ENCODE results near the gene C22orf23.
"Not testable (repeated sequence)": the region's sequence is repeated elsewhere in the genome, so short reads cannot be mapped to it uniquely, and the experiment has no call there.

Gene C22orf23

DNA sequence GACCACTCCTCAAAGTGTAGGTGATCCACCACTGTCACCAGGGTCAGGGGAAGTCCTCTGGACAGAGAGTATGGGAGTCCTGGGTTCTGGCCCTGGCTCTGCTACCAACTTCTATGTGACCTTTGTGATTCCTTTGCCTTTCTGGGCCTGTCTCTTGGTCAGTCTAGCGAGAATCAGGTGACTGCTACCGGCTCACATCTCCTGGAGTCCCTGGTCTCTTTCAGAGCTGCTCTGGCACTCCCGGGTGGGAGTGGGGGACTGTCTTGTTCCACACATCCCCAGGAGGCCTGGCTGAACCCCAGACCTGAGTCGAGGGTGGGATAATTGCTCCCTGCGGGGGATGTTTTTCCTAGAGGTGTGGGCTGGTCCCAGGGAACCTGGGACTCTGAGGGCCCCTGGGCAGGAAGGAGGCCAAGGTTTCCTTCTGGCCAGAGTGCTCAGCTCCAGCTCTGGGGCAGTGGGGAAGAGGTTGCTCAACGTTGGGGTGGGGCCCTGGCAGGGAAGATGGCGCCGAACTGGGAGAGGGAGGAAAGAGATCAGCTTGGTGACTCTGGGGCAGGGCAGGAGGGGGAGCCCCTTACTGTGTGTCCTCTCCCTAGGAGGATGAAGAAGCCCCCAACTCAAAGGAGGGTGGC lies 28.9 kb upstream of the C22orf23 start:
- DNase-seq (ENCODE audit: low read depth) = no peak

DNA sequence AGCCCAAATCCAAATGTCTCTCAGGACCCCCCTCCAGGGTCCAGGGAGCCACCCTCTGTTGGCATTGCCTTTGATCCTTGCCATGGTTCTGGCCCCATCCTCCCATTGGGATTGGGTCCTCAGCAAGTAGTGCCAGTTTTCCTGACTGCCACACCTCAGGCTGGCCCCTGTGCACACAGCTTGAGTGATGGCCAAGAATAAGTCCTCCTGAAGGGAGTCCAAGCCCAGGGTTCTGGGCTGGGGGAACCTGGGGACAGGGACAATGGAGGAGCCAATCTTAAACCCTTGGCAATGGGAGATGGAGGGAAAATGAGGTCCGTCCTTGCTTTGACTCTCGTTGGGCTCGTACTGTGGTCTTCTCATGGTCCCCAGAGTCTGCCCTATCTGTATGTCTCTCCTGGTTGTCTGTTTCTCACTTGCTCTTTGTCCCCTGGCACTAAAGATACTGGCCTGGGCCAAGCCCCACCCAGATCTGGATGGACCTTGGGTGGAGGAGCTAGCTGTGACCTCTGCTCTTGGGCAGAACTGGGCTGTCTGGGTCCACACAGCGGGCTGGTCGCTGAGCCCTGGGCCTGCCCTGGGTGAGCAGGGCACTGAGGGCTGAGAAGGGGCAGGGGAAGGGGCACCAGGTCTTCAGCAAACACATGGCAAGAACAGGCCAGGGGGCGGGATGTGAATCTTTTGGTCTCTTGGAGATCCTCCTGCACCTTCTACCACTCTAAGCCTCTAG lies 28.0 kb upstream of the C22orf23 start:
- DNase-seq (ENCODE audit: low read depth) = no peak

DNA sequence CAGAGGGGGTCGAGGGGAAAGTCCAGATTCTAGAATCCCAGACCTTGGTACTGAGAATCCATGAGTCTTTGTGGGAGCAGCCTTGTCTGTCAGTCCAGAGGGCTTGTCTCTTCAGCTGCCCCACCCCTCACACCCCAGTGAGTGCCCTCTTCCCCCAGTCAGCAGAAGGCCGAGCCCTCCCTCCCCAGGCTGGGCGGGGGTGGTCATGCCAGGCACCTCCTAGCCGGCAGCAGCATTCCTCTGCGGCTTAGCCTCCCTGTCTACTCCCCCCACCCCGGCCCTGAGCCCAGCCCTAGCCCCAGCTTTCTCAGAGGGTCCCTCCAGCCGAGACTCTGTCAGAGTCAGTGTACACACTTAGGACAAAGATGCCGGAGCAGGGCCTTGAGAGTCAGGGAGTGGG lies 26.4 kb upstream of the C22orf23 start:
- no peak for DNase-seq (ENCODE audit: low read depth)

DNA sequence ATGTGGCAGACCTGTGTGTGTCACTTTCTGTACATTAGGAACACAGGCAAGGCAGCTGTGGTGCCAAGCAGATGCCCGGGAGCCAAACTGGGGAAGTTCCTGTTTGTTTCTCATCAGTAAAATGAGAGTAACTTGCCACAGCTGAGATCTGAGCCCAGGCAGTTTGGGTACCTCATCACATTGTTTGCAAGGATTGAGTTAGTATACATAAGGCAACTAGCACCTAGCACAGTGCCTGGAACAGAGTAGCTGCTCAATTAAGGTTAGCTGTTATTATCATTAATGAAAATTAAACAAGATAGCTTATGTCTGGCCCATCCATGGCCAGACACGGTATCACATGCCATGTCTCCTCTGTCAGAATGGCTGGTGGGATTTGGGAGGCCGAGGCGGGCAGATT lies 23.1 kb upstream of the C22orf23 start:
- DNase-seq (ENCODE audit: low read depth) = no peak

DNA sequence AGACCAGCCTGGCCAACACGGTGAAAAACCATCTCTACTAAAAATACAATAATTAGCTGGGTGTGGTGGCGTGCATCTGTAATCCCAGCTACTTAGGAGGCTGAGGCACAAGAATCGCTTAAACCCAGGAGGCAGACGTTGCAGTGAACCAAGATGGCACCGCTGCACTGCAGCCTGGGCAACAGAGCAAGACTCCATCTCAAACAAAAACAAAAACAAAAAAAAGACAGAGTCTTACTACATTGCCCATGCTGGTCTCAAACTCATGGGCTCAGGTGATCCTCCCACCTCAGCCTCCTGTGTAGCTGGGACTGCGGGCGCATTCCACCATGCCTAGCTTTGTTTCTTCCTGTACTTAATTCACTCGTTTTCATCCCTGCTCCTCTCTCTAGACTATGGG lies 22.6 kb upstream of the C22orf23 start:
- DNase-seq (ENCODE audit: low read depth) = not testable (repeated sequence)

DNA sequence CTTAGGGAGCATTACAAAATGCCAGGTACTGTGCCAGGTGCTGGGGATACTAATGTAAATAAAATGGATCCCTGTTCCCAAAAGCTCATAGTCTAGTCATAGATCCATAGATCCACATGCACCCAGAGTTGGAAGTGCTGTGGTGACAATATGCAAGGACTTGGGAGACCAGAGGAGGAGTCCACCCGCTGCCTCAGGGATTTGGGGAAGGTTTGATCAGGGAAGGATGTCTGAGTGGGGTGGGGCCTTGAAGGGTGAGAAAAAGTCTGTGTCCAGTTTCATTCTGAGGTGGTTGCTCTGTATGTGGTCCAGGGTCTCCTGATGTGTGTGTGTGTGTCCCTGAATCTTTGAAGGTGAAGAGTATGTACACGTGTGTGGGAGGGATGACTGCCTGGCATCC lies 21.8 kb upstream of the C22orf23 start:
- no peak for DNase-seq (ENCODE audit: low read depth)

DNA sequence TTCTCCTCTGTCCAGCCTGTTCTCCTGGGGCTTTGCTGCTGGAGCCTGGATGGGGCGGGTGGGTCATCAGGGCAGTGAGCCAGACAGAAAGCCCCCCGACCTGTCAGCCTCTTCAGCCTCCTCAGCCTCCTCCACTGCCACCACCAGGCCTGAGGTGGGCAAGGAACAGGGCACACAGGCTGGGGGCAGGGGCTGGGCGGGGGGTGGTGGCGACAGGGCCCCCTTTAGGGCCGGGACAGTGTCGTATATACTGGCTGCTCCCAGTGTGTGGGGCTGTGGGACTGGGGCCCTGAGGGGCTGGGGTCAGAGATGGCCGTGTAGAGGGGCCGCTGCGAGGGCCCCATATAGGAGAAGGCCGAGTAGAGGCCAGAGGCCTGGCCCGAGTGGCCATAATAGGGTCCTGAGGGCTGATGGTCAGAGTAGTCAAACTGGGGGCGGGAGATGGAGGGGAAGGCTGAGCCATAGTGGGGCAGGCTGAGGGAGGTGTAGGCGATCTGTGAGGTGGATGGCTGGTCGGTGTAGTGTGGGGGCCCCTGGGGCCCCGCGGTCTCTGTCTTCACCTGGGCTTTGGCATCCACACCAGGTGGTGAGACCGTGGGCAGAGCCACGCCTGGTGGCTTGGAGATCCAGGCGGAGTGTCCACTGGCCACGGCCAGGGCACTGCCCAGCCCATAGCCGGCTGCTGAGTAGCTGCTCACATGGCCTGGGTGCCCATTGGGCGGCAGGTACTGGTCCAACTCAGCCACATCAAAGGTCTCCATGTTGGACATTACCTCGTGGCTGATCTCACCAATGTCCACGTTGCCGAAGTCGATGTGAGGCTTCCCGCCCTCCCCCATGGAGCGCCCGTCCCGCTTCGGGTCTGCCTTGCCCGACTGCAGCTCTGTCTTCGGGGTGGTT lies 20.1 kb upstream of the C22orf23 start:
- DNase-seq (ENCODE audit: low read depth) = no peak

DNA sequence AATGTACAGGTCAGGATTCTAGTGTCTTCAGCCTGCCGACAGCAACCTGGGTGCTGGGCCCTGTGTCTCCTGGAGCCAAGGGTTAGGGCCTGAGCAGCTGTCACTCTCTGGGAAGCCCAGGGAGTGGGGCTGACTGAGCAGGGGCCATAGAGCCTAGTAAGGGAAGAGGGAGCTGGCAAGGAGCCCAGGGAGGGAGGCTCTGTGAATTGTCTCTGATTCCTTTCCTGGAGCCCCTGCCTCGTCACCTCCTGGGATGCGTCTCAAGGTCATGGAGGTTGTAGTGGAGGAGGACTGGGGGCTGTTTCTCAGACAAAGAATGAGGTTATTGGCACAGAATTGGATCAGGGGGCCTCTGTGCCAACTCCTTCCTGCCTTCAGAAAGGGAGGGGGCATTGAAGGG lies 19.1 kb upstream of the C22orf23 start:
- no peak for DNase-seq (ENCODE audit: low read depth)

DNA sequence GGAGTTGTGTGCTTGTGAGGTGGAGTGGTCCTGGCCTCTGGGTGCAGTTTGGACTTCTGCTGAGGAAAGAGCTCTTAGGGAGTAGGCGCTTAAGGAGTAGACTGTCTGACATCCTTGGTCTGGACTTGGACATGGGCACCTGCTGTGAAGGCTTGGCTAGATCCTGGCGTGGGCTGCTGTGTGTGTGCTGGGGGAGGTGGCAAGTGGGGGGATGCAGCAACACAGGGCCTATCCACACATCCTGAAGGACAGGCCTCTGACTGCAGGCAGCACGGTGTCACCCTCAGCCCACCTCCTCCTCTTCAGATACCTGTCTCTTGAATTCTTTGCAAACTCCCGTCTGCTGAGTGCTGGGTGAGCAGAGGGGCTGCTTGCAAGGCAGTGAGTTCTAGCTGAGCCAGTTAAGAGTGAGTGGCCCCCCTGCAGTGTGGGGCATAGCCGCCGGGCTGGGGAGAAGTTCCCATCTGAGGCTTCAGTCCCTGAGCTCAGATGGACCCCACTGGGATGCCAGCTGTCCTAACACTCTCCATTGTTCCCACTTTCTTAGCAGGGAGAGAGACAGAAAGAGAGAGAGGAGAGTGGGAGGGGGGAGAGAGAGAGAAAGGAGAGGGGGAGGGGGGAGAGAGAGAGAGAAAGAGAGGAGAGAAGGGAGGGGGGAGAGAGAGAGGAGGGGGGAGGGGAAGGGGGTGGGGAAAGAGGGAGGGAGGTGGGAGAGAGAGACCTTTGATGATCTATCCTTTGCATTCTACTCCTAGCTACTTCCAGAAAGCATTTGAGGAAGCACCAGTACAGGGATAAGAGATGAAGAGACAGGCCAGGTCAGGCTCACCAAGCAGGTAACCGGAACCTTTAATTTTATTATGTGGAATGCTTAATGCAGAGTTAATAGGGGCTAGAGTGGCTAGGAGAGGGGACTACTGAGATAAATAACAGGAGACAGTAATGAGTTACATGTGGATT lies 18.4 kb upstream of the C22orf23 start:
- no peak for DNase-seq (ENCODE audit: low read depth)

DNA sequence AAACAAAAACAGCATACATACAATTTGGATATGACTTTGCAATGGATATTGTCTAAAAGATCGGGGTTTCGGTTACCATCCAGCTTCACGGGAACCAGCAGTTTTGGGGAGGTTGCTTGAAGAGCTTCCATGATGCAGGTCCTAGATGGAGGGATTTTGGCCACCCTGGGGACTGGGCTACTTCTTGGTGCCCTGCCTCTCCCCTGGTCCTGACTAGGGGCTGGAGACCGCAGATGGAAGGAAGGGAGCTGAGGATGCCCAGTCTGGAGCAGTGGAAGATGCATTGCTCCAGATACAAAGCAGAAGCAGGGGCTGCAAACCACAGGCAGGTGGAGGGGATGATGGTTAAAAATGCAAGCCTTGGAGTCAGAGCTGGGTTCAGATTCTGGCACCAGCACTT lies 17.5 kb upstream of the C22orf23 start:
- no peak for DNase-seq (ENCODE audit: low read depth)

DNA sequence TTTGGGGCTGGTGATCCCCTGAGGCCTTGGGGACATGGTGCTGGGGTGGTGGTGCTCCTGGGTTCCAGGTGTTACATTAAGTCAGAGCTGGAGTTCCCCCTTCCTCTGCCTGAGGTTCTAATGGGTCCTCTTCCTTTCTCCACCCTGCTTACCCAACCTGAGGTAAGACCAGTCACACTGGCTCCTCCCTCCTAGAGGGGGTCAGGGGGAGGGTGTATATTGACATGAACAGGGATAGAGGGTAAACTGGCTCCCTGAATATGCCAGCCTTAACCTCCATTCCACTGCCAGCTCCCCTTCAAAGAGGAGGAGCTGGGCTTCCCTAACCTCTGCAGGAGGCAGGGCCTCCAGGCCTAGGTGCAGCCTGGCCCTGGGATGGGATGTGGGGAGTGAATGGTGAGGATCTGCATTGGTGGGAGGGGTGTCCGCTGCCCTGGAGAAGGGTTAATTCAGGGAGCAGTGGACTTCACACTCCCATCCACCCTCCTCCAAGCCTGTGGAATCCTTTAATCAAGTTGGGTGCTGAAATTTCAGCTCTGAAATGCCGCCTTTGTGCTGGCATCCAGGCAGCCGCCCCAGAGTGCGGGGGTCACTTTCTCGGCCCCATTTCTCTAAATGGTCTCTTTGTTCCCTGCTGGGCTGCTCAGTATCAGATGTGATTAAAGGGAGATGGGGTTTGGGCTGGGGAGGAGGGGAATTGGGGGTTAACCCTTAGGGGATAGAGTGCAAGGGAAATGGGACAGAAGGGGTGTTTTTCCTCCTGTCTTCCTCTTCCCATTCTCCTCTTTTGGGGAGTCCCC lies 15.3 kb upstream of the C22orf23 start:
- DNase-seq (ENCODE audit: low read depth) = no peak

DNA sequence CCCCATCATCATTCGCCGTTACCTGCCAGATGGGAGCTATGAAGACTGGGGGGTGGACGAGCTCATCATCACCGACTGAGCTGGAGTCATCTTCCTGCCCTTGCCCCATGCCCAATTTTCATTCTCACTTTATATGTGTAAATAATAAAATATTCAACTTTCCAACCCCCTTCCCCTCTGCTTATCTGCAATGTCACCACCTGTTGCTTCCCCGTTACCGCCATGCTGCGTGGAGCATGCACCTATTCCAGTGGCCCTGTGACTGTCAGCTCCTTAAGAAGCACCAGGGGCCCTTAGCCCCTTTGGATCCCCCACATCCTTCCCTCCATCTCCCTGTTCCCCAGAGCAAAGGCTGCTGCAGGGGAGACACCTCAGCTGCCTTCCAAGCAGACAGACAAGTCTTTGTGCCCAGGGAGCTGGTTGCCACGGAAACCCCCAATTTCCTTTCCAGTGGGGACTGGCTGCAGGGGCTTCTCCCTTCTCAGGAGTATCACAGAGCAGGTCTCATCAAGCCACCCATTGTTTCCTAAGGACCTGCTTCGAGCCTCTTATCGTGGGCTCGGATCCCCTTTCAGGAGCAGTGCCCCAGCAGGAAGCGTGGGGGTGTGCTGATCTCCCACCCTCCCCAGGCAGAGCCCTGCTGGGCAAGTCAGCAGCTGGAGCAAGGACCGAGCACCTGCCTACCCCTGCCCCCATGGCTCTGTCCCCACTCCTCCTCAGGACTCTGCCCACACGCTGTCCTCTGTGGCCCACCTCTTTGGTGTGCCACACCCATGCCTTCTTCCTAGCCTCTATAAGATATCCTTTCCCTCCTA lies 14.4 kb upstream of the C22orf23 start:
- no peak for DNase-seq (ENCODE audit: low read depth)

DNA sequence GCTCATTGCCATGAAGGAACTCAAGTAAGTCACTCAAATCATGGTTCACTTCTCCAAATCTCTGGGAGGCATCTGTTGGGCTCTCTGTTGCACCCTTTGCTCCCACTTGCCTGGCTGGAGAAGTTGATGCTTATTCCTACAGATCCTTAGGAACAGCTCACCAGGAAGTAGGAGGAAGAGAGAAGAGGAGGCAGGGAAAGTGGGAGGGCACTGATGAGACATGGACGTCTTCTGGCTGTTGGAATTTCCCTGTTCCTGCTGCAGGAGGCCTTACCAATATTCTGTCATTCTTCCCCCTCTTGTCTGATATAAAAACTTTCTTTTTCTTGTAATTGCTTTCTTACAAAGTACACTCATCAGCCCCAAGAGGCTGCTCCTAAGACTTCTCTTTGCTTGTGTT lies 13.7 kb upstream of the C22orf23 start:
- DNase-seq (ENCODE audit: low read depth) = no peak

DNA sequence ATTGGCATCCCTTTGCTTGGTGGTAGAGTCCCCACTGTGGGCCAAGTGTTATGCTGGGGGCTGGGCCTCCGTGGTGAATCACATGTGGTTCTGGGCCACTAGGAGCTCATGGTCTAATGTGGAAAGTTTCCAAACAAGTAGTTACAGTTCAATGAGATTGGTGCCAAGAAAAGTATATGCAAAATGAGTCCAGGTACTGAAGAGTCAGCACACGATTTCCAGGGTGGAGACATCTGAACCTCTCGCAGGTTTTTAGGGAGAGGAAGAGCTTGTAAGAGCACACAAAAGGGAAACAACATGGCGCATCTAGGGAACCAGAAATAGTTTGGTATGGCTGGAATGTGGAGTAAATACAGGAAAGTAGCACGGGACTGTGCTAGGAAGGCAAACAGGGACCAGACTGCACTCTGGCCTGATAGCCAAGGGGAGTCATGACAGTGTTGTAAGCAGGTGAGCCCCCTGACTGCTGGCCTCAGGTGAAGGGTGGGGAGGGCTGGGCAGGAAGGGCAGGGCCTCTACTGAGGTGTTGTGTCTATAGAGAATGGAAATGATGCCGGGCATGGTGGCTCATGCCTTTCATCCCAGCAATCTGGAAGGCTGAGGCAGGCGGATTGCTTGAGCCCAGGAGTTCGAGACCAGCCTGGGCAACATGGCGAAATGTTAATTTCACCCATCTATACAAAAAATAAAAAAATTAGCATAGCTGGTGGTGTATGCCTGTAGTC lies 12.7 kb upstream of the C22orf23 start:
- no peak for DNase-seq (ENCODE audit: low read depth)

DNA sequence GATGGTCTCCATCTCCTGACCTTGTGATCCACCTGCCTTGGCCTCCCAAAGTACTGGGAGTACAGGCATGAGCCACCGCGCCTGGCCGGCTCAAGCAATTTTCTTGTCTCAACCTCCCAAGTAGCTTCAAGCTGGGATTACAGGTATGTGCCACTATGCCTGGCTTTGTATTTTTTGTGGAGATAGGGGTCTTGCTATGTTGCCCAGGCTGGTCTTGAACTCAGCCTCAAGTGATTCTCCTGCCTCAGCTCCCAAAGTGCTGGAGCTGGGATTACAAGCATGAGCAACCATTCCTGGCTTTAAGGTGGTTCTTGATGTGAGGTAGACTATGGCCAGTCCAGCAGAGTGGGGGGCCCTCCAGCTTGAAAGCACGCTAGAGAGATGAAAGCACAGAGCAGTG lies 7.7 kb upstream of the C22orf23 start:
- no peak for DNase-seq (ENCODE audit: low read depth)

DNA sequence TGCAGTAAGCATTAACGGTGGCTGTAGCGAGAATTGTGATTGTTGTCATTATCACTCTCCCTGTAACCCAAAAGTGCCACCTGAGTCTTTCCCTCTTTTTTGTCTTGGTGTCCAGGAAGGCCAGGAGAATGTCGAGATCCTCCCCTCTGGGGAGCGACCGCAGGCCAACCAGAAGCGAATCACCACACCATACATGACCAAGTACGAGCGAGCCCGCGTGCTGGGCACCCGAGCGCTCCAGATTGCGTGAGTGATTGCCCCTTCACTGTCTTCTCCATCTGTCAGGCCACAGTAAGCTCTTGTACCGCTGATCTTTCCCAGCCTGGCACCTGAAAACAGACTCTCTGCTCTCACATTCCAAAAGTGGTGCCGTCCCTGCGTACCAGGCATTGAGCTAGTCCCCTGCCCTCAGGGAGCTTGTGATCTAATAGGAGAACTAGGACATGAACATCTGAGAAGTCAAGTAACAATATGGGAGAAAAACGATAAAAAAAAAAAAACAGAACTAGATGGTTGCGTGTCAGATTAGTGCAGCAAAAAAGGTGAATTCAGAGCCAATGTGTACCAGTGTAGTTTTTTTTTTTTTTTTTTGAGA lies 5.9 kb upstream of the C22orf23 start:
- DNase-seq (ENCODE audit: low read depth) = no peak

DNA sequence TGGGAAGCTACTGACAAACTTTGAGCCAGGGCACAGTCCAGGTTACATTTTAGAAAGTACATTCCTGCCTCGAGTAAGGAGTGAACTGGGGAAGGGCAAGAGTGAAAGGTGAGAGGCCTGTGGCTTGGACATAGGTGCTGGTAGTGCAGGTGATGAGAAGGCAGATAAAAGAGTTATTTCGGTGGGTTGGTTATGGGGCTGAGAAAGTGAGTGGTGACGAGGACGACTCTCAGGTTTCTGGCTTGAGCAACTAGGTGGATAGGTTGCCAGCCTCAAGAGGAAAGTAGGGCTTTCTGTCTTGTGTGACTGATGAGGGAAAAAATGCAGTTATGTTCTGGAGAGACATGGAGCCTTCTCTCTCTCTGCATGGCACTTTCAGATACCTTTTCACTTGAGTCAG lies 3.8 kb upstream of the C22orf23 start:
- no peak for DNase-seq (ENCODE audit: low read depth)

DNA sequence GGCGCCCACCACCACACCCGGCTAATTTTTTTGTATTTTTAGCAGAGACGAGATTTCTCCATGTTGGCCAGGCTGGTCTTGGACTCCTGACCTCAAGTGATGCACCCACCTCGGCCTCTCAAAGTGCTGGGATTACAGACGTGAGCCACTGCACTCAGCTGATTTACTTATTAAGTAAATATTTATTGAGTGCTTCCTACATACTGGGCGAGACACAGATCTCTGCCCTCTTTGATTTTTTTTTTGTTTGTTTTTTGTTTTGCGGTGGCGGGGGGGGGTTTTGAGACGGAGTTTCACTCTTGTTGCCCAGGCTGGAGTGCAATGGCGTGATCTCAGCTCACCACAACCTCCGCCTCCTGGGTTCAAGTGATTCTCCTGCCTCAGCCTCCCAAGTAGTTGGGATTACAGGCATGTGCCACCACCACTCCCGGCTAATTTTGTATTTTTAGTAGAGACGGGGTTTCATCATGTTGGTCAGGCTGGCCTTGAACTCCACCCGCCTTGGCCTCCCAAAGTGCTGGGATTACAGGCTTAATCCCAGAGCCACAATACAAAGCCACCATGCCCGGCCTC lies 2.5 kb upstream of the C22orf23 start:
- DNase-seq (ENCODE audit: low read depth) = not testable (repeated sequence)

DNA sequence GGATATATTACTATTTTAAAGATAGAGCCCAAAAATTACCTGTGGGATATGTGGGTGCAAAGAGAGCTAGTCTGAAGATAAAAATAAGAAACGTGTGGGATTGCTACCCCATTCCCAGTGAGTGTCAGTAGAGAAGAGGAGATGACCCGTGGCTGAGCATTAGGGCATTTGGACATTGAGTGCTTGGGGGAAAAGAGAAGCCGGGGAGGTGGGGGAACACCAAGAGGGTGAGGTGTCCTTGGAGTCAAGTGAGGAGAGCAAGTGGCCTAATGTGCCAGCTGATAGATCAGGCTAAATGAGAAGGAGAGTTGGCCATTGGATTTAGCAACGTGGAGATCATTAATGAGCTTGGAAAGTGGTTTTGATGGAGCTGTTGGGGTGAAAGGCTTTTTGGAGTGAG lies 1.3 kb upstream of the C22orf23 start:
- no peak for DNase-seq (ENCODE audit: low read depth)

Measured in activated T-helper 9 cell treated with anti-CD3 and anti-CD28 coated beads, Interleukin-2, amount 50 U/mL, for 16 hours (primary cell).